CD14-positive monocyte (primary cell): ENCODE data around the gene ANO2. TPM values are rescaled to one million over a fixed set of nuclear protein-coding genes. Genes with fewer than 3 reads are reported as not detected.

Experiments
- DNase-seq, 3 donors: peaks; one replicate each; pipeline ENCODE4 v3.0.0-alpha.2; 2011 to 2022
- H2AFZ ChIP-seq: 2 replicates; pipeline ENCODE4 v1.6.0; 2012; ENCODE audit warnings: mild to moderate bottlenecking, low read depth, low read length, inconsistent platforms; ENCODE audit not compliant: insufficient read depth, poor library complexity, severe bottlenecking
- H3K27ac ChIP-seq, 2 donors: 1 replicate in 1 of 2; 2 replicates in 1 of 2; pipeline ENCODE4 v1.5.1; 2012 to 2013; ENCODE audit warnings: low read length in 2 of 2, control low read depth in 1 of 2, inconsistent platforms in 1 of 2, low read depth in 1 of 2, mild to moderate bottlenecking in 1 of 2
- H3K27me3 ChIP-seq, 2 donors: one replicate each; pipeline versions ENCODE4 v1.6.0 to v1.6.1; 2011 to 2013; ENCODE audit warnings: low read length in 2 of 2; ENCODE audit not compliant: control insufficient read depth in 2 of 2, insufficient read depth in 2 of 2
- H3K36me3 ChIP-seq, 2 donors: replicated peaks in 1 of 2; 1 replicate in 1 of 2; 2 replicates in 1 of 2; pipeline versions ENCODE4 v1.5.1 to v1.6.1; 2012 to 2013; ENCODE audit warnings: low read length in 2 of 2, control low read depth in 1 of 2, inconsistent platforms in 1 of 2, mild to moderate bottlenecking in 1 of 2; ENCODE audit not compliant: insufficient read depth in 2 of 2, control insufficient read depth in 1 of 2
- H3K4me1 ChIP-seq, 2 donors: 1 replicate in 1 of 2; 2 replicates in 1 of 2; pipeline versions ENCODE4 v1.5.1 to v1.6.1; 2012 to 2013; ENCODE audit warnings: low read length in 2 of 2, control low read depth in 1 of 2, inconsistent platforms in 1 of 2, mild to moderate bottlenecking in 1 of 2, moderate library complexity in 1 of 2; ENCODE audit not compliant: insufficient read depth in 2 of 2, control insufficient read depth in 1 of 2
- H3K4me2 ChIP-seq: replicated peaks from 2 replicates; pipeline ENCODE3; 2012; ENCODE audit warnings: low read length, moderate library complexity, mild to moderate bottlenecking; ENCODE audit not compliant: poor library complexity, severe bottlenecking; ENCODE audit errors: extremely low read depth
- H3K4me3 ChIP-seq, 3 experiments: fragments of 200-600 bp in 1 of 3; sonication (generic) in 1 of 3; replicated peaks in 1 of 3; 1 replicate in 2 of 3; 2 replicates in 1 of 3; pipeline ENCODE4 v1.5.1; 2011 to 2013; ENCODE audit warnings: low read length in 3 of 3, mild to moderate bottlenecking in 3 of 3, control low read depth in 2 of 3, low read depth in 2 of 3, inconsistent platforms in 1 of 3, moderate library complexity in 1 of 3
- H3K79me2 ChIP-seq: 2 replicates; pipeline ENCODE4 v1.6.0; 2012; ENCODE audit warnings: mild to moderate bottlenecking, control low read depth, inconsistent platforms, low read length, moderate library complexity; ENCODE audit not compliant: insufficient read depth
- H3K9ac ChIP-seq: 2 replicates; pipeline ENCODE4 v1.6.0; 2017; ENCODE audit warnings: low read length, mild to moderate bottlenecking; ENCODE audit not compliant: insufficient read depth, poor library complexity, severe bottlenecking
- H3K9me3 ChIP-seq, 2 donors: replicated peaks in 1 of 2; 1 replicate in 1 of 2; 2 replicates in 1 of 2; pipeline versions ENCODE4 v1.5.1 to v1.6.1; 2012 to 2013; ENCODE audit warnings: low read length in 2 of 2, control low read depth in 1 of 2; ENCODE audit not compliant: control insufficient read depth in 1 of 2, insufficient read depth in 1 of 2
- H4K20me1 ChIP-seq: 2 replicates; pipeline ENCODE4 v1.6.0; 2012; ENCODE audit warnings: mild to moderate bottlenecking, low read length, control low read depth, moderate library complexity; ENCODE audit not compliant: insufficient read depth
- H3K27ac Mint-ChIP-seq, 7 donors: one replicate each; pipeline ENCODE4 v1.8.0; 2020; ENCODE audit warnings: mild to moderate bottlenecking in 7 of 7, mixed read lengths in 7 of 7, moderate library complexity in 6 of 7, inconsistent platforms in 2 of 7
- H3K27me3 Mint-ChIP-seq, 3 donors: one replicate each; pipeline ENCODE4 v1.8.0; 2021 to 2022; ENCODE audit warnings: low read depth in 3 of 3, mild to moderate bottlenecking in 3 of 3, mixed read lengths in 3 of 3, moderate library complexity in 3 of 3, inconsistent platforms in 1 of 3
- H3K36me3 Mint-ChIP-seq, 2 donors: one replicate each; pipeline ENCODE4 v1.8.0; 2020; ENCODE audit warnings: mixed read lengths in 2 of 2, inconsistent platforms in 1 of 2, mild to moderate bottlenecking in 1 of 2
- H3K4me1 Mint-ChIP-seq: one replicate; pipeline ENCODE4 v1.8.0; 2020; ENCODE audit warnings: mild to moderate bottlenecking, mixed read lengths
- H3K4me3 Mint-ChIP-seq, 2 donors: one replicate each; pipeline ENCODE4 v1.8.0; 2020; ENCODE audit warnings: mild to moderate bottlenecking in 2 of 2, mixed read lengths in 2 of 2, moderate library complexity in 1 of 2
- H3K9me3 Mint-ChIP-seq, 7 donors: one replicate each; pipeline ENCODE4 v1.8.0; 2020 to 2022; ENCODE audit warnings: mixed read lengths in 7 of 7, mild to moderate bottlenecking in 6 of 7, moderate library complexity in 6 of 7, inconsistent platforms in 2 of 7
- CTCF ChIP-seq: fragments of 200-600 bp; IDR thresholded peaks from one replicate; pipeline ENCODE4 v1.8.0; 2022; ENCODE audit warnings: antibody characterized with exemption, mild to moderate bottlenecking
- WGBS: methylation state at CpG from one replicate; pipeline ENCODE4 v1.1.5; 2013; ENCODE audit warnings: missing lambda C conversion rate; ENCODE audit not compliant: insufficient coverage; 5-methylcytosine and 5-hydroxymethylcytosine counted together
- intact Hi-C, 2 donors: fragments of 100-400 bp; cut with micrococcal nuclease; formaldehyde crosslinking; loops; one replicate each; pipeline versions ENCODE4 v1.15.0 to v1.15.1; 2023
- polyA plus RNA-seq, 3 donors: library from polyadenylated mRNA; depleted of rRNA in 1 of 3; unstranded in 2 of 3; stranded (reverse) in 1 of 3; fragments of 300-500 nt in 2 of 3; fragments of >200 nt in 1 of 3; fragmentation: Illumina TruSeq in 2 of 3; gene quantifications; 1 replicate in 2 of 3; 2 replicates in 1 of 3; pipeline ENCODE4 v1.2.3, GENCODE V29; 2012 to 2021

The ANO2 gene
- polyA plus RNA-seq, 3 donors, result not detected

GRCh38 chr12:5575987-5576386, 369.1 kb downstream of the ANO2 start:
- H3K27me3 Mint-ChIP-seq, result peaks cover 0 to 5% (median 5%) of the 10 kb centered on the region in 3 donors
- no peak overlapping the region for H2AFZ ChIP-seq
- no peak overlapping the region for H3K4me3 ChIP-seq
- no peak for DNase-seq
- H3K9me3 ChIP-seq, result no peaks in the 10 kb centered on the region
- peaks cover 0 to 1% (median 0%) of the 10 kb centered on the region in 7 donors for H3K9me3 Mint-ChIP-seq
- TF ChIP-seq CTCF, result no peak
- no peaks in the 10 kb centered on the region for H3K36me3 Mint-ChIP-seq
- H3K27ac Mint-ChIP-seq, result no peak overlapping the region
- no peaks in the 10 kb centered on the region for H3K4me1 ChIP-seq
- H3K4me2 ChIP-seq, result no peak overlapping the region
- H3K79me2 ChIP-seq, result no peaks in the 10 kb centered on the region
- no peaks in the 10 kb centered on the region for H3K4me1 Mint-ChIP-seq
- no peaks in the 10 kb centered on the region for H3K36me3 ChIP-seq
- H3K4me3 Mint-ChIP-seq, result no peak overlapping the region
- no peaks in the 10 kb centered on the region for H4K20me1 ChIP-seq
- intact Hi-C loops, result no loop called here
- no peak overlapping the region for H3K9ac ChIP-seq
- H3K27me3 ChIP-seq, result no peaks in the 10 kb centered on the region
- WGBS, result 88% methylated on average over 2 of the region's 3 CpGs
- H3K27ac ChIP-seq, result no peak overlapping the region

- no peaks in the 10 kb centered on the region for H3K4me1 ChIP-seq
- TF ChIP-seq CTCF, result no peak
- H3K27me3 ChIP-seq, result no peaks in the 10 kb centered on the region
- intact Hi-C loops, result no loop called here
- H3K9me3 Mint-ChIP-seq, result peaks cover 0 to 1% (median 0%) of the 10 kb centered on the region in 7 donors
- H3K36me3 Mint-ChIP-seq, result no peaks in the 10 kb centered on the region
- no peaks in the 10 kb centered on the region for H3K79me2 ChIP-seq
- H3K4me3 ChIP-seq, result no peak overlapping the region
- H3K27ac ChIP-seq, result no peak overlapping the region
- H3K9me3 ChIP-seq, result no peaks in the 10 kb centered on the region
- no peaks in the 10 kb centered on the region for H3K4me1 Mint-ChIP-seq
- H3K9ac ChIP-seq, result no peak overlapping the region
- no peak for DNase-seq
- H2AFZ ChIP-seq, result no peak overlapping the region
- no peak overlapping the region for H3K4me3 Mint-ChIP-seq
- no peaks in the 10 kb centered on the region for H3K36me3 ChIP-seq
- H3K4me2 ChIP-seq, result no peak overlapping the region
- H4K20me1 ChIP-seq, result no peaks in the 10 kb centered on the region
- WGBS, result no CpG with 5 or more reads among the region's 5 CpGs
- peaks cover 0 to 5% (median 5%) of the 10 kb centered on the region in 3 donors for H3K27me3 Mint-ChIP-seq
- no peak overlapping the region for H3K27ac Mint-ChIP-seq
Observed at GRCh38 chr12:5575232-5575631, 369.8 kb downstream of the ANO2 start.
